SU-DHL-6 (cell line): Measurements from ENCODE around the gene GARIN1A.

Source experiments
- CTCF ChIP-seq: fragments of 200-600 bp; sonication (generic); IDR thresholded peaks from one replicate; pipeline ENCODE4 v1.5.1; 2017; ENCODE audit warnings: antibody characterized with exemption, mild to moderate bottlenecking, low read length, moderate library complexity; ENCODE audit not compliant: insufficient read depth, poor library complexity, severe bottlenecking
- EZH2phosphoT487 ChIP-seq: fragments of 200-600 bp; sonication (generic), shearing (Covaris generic); conservative IDR thresholded peaks from 2 replicates; pipeline ENCODE4 v1.6.1; 2018; ENCODE audit warnings: mild to moderate bottlenecking, antibody characterized with exemption, low read length, moderate library complexity, mixed read lengths

- no peak for TF ChIP-seq CTCF
- no peak for TF ChIP-seq EZH2phosphoT487
These were observed 36.1 kb downstream of the GARIN1A start for GRCh38 chr7:128708235-128708634.
